Epithelial cell of proximal tubule (primary cell): Measurements from ENCODE around the gene RAF1. TPM values are rescaled to one million over a fixed set of nuclear protein-coding genes. Genes with fewer than 3 reads are reported as not detected.

ENCODE experiments used
- DNase-seq: peaks from one replicate; pipeline ENCODE4 v3.0.0-alpha.2; 2011; ENCODE audit warnings: low read depth
- H3K4me3 ChIP-seq: 2 replicates; pipeline ENCODE4 v1.5.1; 2011; ENCODE audit warnings: low read depth, mild to moderate bottlenecking, low read length
- total RNA-seq: library from RNA; depleted of rRNA; stranded (reverse); fragments of >200 nt; gene quantifications from 2 replicates; pipeline ENCODE4 v1.2.3, GENCODE V29; 2015
- TF ChIP-seq, protein P1 (sequence below): conservative IDR thresholded peaks from 2 replicates; pipeline ENCODE4 v1.5.1; 2012; ENCODE audit warnings: low read depth, mild to moderate bottlenecking, low read length

The RAF1 gene
- total RNA-seq, 1 donor from 2014 or later, result 63.4 TPM

DNA sequence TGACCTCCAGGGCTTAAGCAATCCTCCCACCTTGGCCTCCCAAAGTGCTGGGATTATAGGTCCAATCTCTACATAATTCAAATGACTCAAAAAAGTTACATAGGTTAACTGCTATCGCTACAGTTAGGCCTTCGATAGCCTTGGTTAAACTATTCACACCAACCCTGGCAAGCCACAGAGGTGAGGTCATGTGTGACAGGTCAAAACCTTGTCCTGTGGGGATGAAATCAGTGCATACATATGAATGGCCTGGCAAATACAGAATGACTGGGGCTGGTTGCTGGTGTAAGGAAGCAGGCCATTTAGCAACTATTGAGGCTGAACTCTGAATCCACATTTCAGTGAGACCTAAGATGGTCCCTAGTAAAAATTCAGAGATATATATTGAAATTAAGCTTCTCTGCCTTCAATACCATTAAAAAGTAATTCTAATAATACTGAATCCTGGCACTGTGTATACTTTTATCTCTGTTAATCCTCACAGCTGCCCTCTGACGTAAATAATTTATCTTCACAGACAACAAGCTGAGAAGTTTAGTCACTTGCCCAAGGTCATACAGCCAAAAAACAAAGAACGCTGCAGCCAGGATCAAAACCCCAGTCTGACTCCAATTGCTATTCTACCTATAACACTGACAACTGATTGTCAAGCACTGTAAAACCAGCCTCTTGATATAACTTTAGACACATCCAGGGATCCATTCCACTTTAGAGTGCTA, 71.8 kb downstream of the RAF1 start:
- DNase-seq, result no peak
- H3K4me3 ChIP-seq, result no peak overlapping the region
- TF ChIP-seq, protein P1, sequence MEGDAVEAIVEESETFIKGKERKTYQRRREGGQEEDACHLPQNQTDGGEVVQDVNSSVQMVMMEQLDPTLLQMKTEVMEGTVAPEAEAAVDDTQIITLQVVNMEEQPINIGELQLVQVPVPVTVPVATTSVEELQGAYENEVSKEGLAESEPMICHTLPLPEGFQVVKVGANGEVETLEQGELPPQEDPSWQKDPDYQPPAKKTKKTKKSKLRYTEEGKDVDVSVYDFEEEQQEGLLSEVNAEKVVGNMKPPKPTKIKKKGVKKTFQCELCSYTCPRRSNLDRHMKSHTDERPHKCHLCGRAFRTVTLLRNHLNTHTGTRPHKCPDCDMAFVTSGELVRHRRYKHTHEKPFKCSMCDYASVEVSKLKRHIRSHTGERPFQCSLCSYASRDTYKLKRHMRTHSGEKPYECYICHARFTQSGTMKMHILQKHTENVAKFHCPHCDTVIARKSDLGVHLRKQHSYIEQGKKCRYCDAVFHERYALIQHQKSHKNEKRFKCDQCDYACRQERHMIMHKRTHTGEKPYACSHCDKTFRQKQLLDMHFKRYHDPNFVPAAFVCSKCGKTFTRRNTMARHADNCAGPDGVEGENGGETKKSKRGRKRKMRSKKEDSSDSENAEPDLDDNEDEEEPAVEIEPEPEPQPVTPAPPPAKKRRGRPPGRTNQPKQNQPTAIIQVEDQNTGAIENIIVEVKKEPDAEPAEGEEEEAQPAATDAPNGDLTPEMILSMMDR, result no peak

DNA sequence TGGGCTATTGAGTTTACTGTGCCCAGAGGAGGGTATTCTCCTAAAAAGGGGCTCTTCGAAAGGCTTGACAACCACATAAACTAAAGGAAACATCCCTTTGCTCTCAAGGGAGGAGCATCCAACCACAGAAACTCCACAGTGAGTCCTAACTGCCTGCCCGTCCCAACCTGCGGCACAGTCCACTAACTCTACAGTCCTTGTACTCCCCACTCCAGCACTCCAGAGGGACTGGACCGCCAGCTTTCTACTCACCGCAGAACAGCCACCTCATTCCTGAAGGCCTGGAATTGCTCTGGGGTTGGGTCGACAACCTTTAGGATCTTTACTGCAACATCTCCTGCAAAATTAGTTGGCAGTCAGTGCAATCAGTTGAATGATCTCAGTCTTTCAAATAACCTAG, 72.5 kb downstream of the RAF1 start:
- DNase-seq, result no peak
- no peak overlapping the region for H3K4me3 ChIP-seq
- TF ChIP-seq, protein P1, result no peak

DNA sequence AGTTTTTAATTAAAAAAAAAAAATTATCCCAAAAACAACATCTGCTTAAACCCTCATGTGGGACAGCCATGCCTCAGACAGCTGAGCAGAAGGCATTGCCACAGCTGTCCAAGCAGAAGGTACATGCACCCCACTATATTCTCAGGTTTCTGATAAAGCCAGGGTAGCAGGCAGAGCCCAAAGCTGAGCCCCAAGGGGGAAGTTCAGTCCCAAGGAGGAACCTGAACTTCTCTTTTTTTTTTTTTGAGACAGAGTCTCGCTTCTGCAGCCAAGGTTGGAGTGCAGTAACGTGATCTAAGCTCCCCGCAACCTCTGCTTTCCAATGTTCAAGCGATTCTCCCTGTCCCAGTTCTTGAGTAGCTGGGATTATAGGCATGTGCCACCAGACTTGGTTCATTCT, 73.8 kb downstream of the RAF1 start:
- TF ChIP-seq, protein P1, result no peak
- no peak overlapping the region for H3K4me3 ChIP-seq
- DNase-seq, result no peak

DNA sequence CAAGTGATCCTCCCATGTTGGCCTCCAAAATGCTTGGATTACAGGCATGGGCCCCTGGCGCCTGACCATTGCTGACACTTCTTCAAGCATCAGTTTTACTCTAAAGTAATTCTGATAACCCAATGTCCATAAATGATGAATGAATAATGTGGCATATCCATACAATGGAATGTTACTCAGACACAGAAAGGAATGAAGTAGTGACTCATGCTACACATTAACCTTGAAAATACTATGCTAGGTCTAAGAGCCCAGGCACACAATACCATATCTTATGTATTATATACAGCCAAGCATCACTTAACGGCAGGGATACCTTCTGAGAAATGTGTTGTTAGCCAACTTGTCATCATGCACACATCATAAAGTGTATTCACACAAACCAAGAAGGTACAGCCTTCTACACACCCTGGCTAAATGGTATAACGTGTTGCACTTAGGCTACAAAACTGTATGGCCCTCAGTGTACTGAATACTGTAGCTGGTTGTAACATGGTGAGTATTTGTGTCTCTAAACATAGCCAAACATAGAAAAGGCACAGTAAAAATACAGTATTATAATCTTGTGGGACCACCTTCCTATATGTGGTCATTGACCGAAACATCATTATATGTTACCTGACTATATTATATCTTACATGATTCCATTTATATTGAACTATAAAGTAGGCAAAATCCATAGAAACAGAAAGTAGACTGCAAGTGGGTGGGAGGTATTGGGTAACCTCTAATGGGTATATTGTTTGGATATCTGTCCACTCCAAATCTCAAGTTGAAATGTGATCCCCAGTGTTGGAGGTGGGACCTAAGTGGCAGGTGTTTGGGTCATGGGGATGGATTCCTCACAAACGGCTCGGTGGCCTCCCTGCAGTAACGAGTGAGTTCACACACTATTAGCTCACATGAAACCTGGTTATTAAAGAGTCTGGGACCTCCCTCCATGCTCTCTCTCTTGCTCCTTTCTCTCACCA, 75.6 kb downstream of the RAF1 start:
- TF ChIP-seq, protein P1, result no peak
- no peak overlapping the region for H3K4me3 ChIP-seq
- no peak for DNase-seq

DNA sequence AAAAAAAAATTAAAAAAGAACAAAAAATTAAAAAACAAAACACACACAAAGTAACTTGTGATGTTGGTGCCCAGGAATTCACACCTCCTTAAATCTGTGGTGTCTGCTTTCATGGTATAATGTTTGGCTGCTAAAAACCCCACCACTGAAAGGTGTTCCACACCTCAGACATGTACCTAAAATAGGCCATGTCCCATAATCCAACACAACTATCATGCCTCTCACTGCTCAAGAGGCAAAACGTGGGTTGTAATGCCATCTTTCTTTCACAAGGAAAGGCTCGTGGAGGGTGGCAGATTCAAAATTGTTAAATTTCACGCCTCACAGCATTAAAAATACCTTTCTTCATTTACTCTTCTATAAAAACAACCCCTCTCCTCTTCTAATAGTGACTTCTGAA, 77.5 kb downstream of the RAF1 start:
- no peak overlapping the region for H3K4me3 ChIP-seq
- TF ChIP-seq, protein P1, result no peak
- DNase-seq, result no peak

DNA sequence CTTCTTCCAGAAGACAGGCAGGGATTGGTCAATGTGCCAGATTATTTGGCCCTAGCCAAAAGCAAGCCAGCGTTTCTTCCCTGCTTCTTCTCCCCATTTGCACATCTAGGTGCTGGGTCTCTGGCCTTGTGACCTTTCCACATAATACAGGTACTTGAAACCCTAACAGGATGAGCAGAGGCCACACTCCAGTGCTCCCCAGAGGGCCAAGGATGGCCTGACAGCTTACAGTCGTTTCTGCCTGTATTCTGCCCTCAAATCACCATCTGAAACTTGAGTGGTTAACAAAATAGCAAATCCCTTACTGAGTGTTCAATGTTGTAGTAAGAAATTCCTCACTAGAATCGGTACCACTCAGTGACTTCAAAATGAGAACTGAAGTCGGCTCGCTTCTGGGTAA, 77.9 kb downstream of the RAF1 start:
- TF ChIP-seq, protein P1, result no peak
- DNase-seq, result no peak
- H3K4me3 ChIP-seq, result no peak overlapping the region

DNA sequence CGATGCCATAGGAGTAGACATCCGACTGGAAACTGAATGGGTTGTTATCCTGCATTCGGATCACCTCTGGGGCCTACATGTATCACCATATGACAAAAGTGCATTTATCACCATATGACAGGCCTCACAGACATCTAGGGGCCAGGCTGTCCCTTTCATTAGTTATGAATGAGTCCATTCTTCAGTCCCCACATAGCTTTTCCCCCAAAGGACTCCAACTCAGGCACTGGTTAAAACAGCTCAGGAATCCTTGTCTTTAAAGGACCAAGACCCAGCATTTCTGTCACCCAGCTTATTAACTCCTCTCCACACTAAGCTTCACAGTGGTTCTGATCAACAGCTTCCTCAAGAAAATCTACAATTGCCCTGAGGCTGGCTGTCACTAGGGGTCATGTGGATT, 78.7 kb downstream of the RAF1 start:
- H3K4me3 ChIP-seq, result no peak overlapping the region
- TF ChIP-seq, protein P1, result no peak
- DNase-seq, result no peak
